Tibial artery (tissue), 4 donors: Measurements from ENCODE around the gene DLGAP1.

ENCODE experiments used
- DNase-seq, 2 donors: peaks; one replicate each; pipeline ENCODE4 v3.0.0-alpha.2; 2019
- H3K27ac ChIP-seq, 2 donors: fragments of 200-600 bp; sonication (generic) in 1 of 2; 1 replicate in 1 of 2; 2 replicates in 1 of 2; pipeline ENCODE4 v1.5.1; 2018 to 2019; ENCODE audit warnings: mild to moderate bottlenecking in 1 of 2
- H3K27me3 ChIP-seq, 2 donors: fragments of 200-600 bp; sonication (generic) in 1 of 2; one replicate each; pipeline versions ENCODE4 v1.5.1 to v1.6.0; 2016 to 2019
- H3K36me3 ChIP-seq, 3 donors: fragments of 200-600 bp; sonication (generic) in 2 of 3; one replicate each; pipeline ENCODE4 v1.5.1; 2016 to 2019; ENCODE audit warnings: mild to moderate bottlenecking in 2 of 3
- H3K4me1 ChIP-seq, 4 donors: fragments of 200-600 bp; sonication (generic) in 2 of 4; 1 replicate in 3 of 4; 2 replicates in 1 of 4; pipeline ENCODE4 v1.5.1; 2016 to 2019
- H3K4me3 ChIP-seq, 2 donors: fragments of 200-600 bp; sonication (generic) in 1 of 2; 1 replicate in 1 of 2; 2 replicates in 1 of 2; pipeline ENCODE4 v1.5.1; 2018 to 2019; ENCODE audit warnings: mild to moderate bottlenecking in 2 of 2
- H3K9me3 ChIP-seq, 3 donors: fragments of 200-600 bp; sonication (generic) in 1 of 3; one replicate each; pipeline ENCODE4 v1.5.1; 2016 to 2019
- intact Hi-C: fragments of 100-400 bp; cut with DNase I; formaldehyde crosslinking; loops from one replicate; pipeline ENCODE4 v1.15.0; 2023; ENCODE audit warnings: low total_unique reads
- TF ChIP-seq, protein P1 (sequence below), 2 experiments: fragments of 200-600 bp in 1 of 2; fragments of 450-650 bp in 1 of 2; IDR thresholded peaks; one replicate each; pipeline ENCODE4 v1.5.1; 2017 to 2019; ENCODE audit warnings: antibody characterized with exemption in 2 of 2, mild to moderate bottlenecking in 1 of 2, moderate library complexity in 1 of 2

DLGAP1 gene

DNA sequence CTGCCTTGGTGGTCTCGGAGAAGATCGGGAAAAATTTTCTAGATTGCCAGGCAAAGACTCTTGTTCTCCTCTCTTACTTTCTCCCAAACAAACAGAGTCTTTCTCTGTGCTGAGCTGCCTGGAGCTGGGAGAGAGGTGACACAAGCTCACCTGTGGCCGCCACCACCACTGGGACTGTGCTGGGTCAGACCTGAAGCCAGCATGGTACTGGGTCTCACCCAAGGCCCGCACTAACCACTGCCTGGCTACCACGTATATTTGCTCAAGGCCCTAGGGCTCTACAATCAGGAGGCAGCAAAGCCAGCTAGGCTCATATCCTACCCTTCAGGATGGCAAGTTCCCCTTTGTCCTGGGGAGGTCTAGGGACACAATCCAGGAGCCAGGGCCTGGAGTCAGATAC, 312.2 kb downstream of the DLGAP1 start:
- Histone ChIP-seq H3K4me1 (peaks cover 0 to 12% (median 2%) of the 10 kb centered on the region in 4 donors), H3K36me3 (no peaks in the 10 kb centered on the region), H3K4me3 (no peak overlapping the region), H3K27me3 (no peaks in the 10 kb centered on the region), H3K27ac (no peak overlapping the region), H3K9me3 (no peaks in the 10 kb centered on the region)
- intact Hi-C loops = no loop called here
- TF ChIP-seq, protein P1, sequence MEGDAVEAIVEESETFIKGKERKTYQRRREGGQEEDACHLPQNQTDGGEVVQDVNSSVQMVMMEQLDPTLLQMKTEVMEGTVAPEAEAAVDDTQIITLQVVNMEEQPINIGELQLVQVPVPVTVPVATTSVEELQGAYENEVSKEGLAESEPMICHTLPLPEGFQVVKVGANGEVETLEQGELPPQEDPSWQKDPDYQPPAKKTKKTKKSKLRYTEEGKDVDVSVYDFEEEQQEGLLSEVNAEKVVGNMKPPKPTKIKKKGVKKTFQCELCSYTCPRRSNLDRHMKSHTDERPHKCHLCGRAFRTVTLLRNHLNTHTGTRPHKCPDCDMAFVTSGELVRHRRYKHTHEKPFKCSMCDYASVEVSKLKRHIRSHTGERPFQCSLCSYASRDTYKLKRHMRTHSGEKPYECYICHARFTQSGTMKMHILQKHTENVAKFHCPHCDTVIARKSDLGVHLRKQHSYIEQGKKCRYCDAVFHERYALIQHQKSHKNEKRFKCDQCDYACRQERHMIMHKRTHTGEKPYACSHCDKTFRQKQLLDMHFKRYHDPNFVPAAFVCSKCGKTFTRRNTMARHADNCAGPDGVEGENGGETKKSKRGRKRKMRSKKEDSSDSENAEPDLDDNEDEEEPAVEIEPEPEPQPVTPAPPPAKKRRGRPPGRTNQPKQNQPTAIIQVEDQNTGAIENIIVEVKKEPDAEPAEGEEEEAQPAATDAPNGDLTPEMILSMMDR (IDR thresholded peaks at IDR 0.05) = no peak
- no peak for DNase-seq

DNA sequence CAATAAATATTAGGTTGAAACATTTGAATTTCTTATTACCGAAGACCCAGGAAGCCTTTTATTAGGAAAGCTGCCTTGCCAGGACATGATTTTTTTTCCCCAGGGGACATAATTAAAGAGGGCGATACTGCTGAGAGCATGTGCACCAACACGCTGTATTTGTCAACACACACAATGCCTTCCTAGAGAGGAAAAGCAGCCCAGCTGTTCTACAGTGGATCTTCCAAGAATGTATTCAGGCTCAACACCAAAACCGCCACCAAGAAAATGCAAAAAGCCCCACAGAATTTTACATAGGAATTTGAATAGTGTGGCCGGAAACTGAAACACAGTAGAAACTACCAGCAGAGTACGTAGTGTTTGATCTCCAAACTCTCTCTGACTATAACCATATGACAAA, 320.4 kb downstream of the DLGAP1 start:
- Histone ChIP-seq H3K4me1 (no peaks in the 10 kb centered on the region), H3K27ac (no peak overlapping the region), H3K9me3 (no peaks in the 10 kb centered on the region), H3K27me3 (no peaks in the 10 kb centered on the region), H3K36me3 (no peaks in the 10 kb centered on the region), H3K4me3 (no peak overlapping the region)
- TF ChIP-seq, protein P1 (IDR thresholded peaks at IDR 0.05) = no peak
- intact Hi-C loops = no loop called here
- DNase-seq = no peak

DNA sequence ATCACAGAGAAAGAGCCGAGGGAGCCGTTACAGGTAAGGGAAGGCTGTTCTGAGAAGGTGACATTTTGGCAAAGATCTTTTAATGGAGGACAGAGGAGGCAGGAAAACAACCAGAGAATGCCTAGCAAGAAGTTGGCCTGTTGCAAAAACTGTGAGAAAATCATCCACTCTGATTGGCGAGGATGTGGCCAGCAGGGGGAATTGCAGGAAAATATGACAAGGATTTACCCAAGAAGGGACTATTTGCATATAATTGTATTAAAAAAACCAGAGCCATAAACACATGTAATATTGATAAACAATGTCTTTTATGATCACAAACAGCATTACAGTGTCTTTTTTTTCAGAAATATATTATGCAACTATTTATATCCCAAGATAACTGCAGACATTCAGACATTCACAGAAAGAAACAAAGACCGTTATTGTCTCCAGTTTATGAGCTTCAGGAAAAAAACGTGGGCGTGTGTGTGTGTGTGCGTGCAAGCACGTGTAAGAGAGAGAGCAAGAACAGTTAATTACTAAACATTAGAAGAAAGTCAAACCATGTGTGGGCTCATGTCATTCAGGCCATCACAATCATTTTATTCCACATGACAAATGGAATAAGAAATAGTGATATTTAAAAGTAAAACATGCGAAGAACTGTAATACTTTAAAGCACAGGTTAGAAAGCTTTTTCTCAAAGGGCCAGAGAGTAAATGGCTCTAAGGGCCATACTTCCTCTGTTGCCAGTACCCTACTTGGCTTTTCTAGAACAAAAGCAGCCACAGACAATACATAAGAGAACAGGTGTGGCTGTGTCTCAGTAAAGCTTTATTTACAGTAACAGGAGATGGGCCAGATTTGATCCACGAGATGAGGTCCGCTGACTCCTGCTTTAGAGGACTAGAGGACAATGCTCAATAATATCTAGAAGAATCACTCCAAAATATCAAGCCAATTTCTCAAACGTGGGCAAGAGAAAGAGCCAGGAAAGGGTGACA, 324.1 kb downstream of the DLGAP1 start:
- intact Hi-C loops = no loop called here
- Histone ChIP-seq H3K36me3 (no peaks in the 10 kb centered on the region), H3K4me1 (peaks cover 0 to 2% (median 0%) of the 10 kb centered on the region in 4 donors), H3K9me3 (no peaks in the 10 kb centered on the region), H3K4me3 (no peak overlapping the region), H3K27me3 (no peaks in the 10 kb centered on the region), H3K27ac (no peak overlapping the region)
- TF ChIP-seq, protein P1 (IDR thresholded peaks at IDR 0.05) = no peak
- no peak for DNase-seq

DNA sequence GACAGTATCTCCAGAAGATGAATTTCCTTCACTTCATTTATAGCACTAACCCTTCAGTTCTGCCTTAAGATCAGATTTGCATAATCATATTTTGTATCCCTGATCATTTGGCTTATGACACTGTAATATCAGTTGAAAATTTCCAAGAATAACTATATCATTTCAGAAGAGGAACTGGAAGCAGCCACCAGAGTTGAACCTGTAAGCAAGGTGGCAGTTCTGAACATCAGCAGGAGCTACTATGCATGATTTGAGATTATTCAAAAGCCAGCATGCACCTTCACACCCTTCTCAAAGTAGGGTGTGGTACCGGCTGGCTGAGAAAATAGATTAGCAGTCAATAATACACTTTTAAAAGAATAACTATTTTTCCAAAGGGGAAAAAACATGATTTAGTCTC, 328.2 kb downstream of the DLGAP1 start:
- H3K36me3 ChIP-seq = no peaks in the 10 kb centered on the region
- no peak overlapping the region for H3K4me3 ChIP-seq
- no peak for DNase-seq
- H3K4me1 ChIP-seq = peaks cover 0 to 28% (median 12%) of the 10 kb centered on the region in 4 donors
- no peak overlapping the region for H3K27ac ChIP-seq
- intact Hi-C loops = no loop called here
- H3K9me3 ChIP-seq = no peaks in the 10 kb centered on the region
- no peaks in the 10 kb centered on the region for H3K27me3 ChIP-seq
- TF ChIP-seq, protein P1 (IDR thresholded peaks at IDR 0.05) = no peak

DNA sequence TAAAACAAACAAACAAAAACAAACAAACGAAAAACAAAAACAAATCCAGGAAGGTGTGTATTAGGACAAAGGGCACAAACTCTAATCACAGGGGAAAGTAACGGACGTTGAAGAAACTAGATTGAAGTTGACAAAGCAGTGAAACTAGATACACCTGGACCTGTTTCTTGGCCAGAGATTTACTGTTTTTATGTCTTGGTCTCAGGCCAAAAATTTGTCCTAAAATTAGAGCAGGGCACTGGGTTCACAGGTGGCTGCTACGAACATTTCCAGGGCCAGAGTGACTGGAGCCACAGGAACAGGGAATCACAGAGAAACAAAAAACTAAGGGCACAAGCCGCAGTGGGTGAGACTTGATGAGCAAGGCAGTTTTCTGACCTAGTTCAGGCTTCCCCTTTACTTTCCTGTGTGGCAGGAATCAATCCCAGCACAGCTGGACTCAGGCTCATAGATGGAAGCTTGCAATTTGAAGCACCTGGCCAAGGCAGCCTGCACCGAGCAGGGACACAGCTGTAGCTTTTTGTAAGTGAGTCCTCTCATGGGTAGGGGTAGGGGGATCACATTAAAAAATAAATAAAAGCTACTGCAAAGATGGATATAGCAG, 329.4 kb downstream of the DLGAP1 start:
- intact Hi-C loops = no loop called here

More for the DNA sequence above, 329.4 kb downstream of the DLGAP1 start:
- peaks cover 0 to 28% (median 12%) of the 10 kb centered on the region in 4 donors for H3K4me1 ChIP-seq
- H3K4me3 ChIP-seq = no peak overlapping the region
- TF ChIP-seq, protein P1 (IDR thresholded peaks at IDR 0.05) = no peak
- no peaks in the 10 kb centered on the region for H3K9me3 ChIP-seq
- no peaks in the 10 kb centered on the region for H3K27me3 ChIP-seq
- no peaks in the 10 kb centered on the region for H3K36me3 ChIP-seq
- H3K27ac ChIP-seq = no peak overlapping the region
- no peak for DNase-seq
